Upper lobe of right lung (tissue), 1 donor: Measurements from ENCODE around the gene PC. TPM values are rescaled to one million over a fixed set of nuclear protein-coding genes. Genes with fewer than 3 reads are reported as not detected.
A peak's percentile ranks its signal among the peaks of the same experiment; 100 is the strongest.

Experiments used
- ATAC-seq: fragments of 200-7000 bp; cut with Tn5 transposase; one replicate; pipeline ENCODE4 v1.9.1; 2020; ENCODE audit warnings: mild to moderate bottlenecking, moderate library complexity
- DNase-seq: peaks from one replicate; pipeline ENCODE4 v3.0.0-alpha.2; 2020
- H3K27ac ChIP-seq: fragments of 200-600 bp; one replicate; pipeline ENCODE4 v1.8.0; 2022
- H3K27me3 ChIP-seq: fragments of 200-600 bp; one replicate; pipeline ENCODE4 v1.8.0; 2022; ENCODE audit warnings: mild to moderate bottlenecking
- H3K36me3 ChIP-seq: fragments of 200-600 bp; one replicate; pipeline ENCODE4 v1.8.0; 2022
- H3K4me1 ChIP-seq: fragments of 200-600 bp; one replicate; pipeline ENCODE4 v1.8.0; 2022
- H3K4me3 ChIP-seq: fragments of 200-600 bp; one replicate; pipeline ENCODE4 v1.8.0; 2022; ENCODE audit warnings: mild to moderate bottlenecking
- H3K9me3 ChIP-seq: fragments of 200-600 bp; one replicate; pipeline ENCODE4 v1.8.0; 2022
- intact Hi-C: fragments of 100-400 bp; cut with DNase I; formaldehyde crosslinking; loops from one replicate; pipeline ENCODE4 v1.11.0; 2022
- total RNA-seq: library from RNA; stranded (reverse); fragmentation: NEBNext Ultra II Directional; extraction: Animal tissue kit (Norgen Biotek cat#: 25700); gene quantifications from one replicate; pipeline ENCODE4 v1.2.1, GENCODE V29; 2021
- TF ChIP-seq, protein P1 (sequence below): fragments of 200-600 bp; IDR thresholded peaks from one replicate; pipeline ENCODE4 v1.8.0; 2022; ENCODE audit warnings: antibody characterized with exemption
- donor health status: DM: no; HTN: yes; CAD: no; lungs with severe emphysema.

The PC gene
- total RNA-seq, 1 donor from 2014 or later = 12.7 TPM

GRCh38 chr11:66889960-66890359 is 68.2 kb downstream of the PC start:
- DNase-seq = no peak
- no peak for ATAC-seq
- TF ChIP-seq, protein P1, sequence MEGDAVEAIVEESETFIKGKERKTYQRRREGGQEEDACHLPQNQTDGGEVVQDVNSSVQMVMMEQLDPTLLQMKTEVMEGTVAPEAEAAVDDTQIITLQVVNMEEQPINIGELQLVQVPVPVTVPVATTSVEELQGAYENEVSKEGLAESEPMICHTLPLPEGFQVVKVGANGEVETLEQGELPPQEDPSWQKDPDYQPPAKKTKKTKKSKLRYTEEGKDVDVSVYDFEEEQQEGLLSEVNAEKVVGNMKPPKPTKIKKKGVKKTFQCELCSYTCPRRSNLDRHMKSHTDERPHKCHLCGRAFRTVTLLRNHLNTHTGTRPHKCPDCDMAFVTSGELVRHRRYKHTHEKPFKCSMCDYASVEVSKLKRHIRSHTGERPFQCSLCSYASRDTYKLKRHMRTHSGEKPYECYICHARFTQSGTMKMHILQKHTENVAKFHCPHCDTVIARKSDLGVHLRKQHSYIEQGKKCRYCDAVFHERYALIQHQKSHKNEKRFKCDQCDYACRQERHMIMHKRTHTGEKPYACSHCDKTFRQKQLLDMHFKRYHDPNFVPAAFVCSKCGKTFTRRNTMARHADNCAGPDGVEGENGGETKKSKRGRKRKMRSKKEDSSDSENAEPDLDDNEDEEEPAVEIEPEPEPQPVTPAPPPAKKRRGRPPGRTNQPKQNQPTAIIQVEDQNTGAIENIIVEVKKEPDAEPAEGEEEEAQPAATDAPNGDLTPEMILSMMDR = no peak
- Histone ChIP-seq H3K9me3 (no peaks in the 10 kb centered on the region), H3K27me3 (no peaks in the 10 kb centered on the region), H3K27ac (no peak overlapping the region), H3K36me3 (no peaks in the 10 kb centered on the region), H3K4me1 (no peaks in the 10 kb centered on the region), H3K4me3 (no peak overlapping the region)
- intact Hi-C loops = no loop called here

GRCh38 chr11:66888282-66888681 is 69.9 kb downstream of the PC start:
- no peak for DNase-seq
- TF ChIP-seq, protein P1 = no peak
- no peaks in the 10 kb centered on the region for H3K4me1 ChIP-seq
- intact Hi-C loops = no loop called here
- H3K36me3 ChIP-seq = no peaks in the 10 kb centered on the region
- ATAC-seq = no peak
- no peak overlapping the region for H3K4me3 ChIP-seq
- no peaks in the 10 kb centered on the region for H3K27me3 ChIP-seq
- no peak overlapping the region for H3K27ac ChIP-seq
- no peaks in the 10 kb centered on the region for H3K9me3 ChIP-seq

DNA sequence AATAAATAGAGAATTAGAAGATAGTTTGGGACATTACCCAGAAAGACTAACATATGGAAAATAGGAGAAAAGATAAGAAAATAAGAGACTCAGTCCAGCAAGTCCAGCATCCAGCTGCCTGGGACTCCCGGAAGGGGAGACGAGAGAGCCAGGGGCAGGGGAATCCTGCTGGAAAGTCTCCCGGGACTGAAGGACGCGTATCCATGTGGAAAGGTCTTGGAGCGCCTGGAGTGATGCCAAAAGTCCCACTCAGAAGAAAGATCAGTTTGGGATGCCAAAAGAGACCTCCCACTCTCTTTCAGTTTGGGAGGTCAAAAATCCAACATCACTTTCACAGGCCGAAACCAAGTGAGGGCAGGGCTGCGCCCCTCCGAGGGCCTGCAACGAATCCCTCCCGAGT is 70.7 kb downstream of the PC start:
- intact Hi-C loops = no loop called here
- no peak for ATAC-seq
- TF ChIP-seq, protein P1 = no peak
- Histone ChIP-seq H3K27me3 (no peaks in the 10 kb centered on the region), H3K9me3 (no peaks in the 10 kb centered on the region), H3K27ac (no peak overlapping the region), H3K4me1 (no peaks in the 10 kb centered on the region), H3K36me3 (no peaks in the 10 kb centered on the region), H3K4me3 (no peak overlapping the region)
- no peak for DNase-seq

DNA sequence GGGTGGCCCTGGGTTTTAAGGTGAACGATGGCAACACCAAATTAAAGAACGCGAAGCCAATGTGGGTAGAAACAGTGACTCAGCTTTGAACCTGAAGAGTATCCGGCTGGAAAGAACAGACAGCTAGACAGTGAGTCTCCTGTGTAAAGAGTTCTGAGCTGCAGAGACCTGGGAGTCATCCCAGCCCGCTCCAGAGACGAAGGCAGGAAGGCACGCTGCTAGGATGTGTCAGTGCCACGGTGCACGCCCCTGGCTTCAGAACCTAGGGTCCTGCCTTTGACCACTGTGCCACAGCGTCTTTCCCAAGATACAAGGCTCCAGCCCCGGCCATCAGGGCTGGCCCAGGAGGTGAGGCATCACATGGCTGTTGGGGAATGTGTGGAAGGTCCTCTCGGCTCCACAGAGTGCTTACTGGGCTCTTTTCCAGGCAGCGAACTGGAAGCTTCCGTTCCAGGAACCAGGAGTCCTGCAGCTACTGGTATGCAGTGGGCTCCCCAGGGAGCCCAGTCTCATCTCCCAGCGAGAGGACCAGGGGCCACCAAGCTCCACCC is 71.4 kb downstream of the PC start:
- Histone ChIP-seq H3K36me3 (no peaks in the 10 kb centered on the region), H3K4me1 (no peaks in the 10 kb centered on the region), H3K27ac (no peak overlapping the region), H3K4me3 (no peak overlapping the region), H3K27me3 (no peaks in the 10 kb centered on the region), H3K9me3 (no peaks in the 10 kb centered on the region)
- intact Hi-C loops = no loop called here
- DNase-seq = no peak
- TF ChIP-seq, protein P1 = no peak
- peak; percentile 50 for ATAC-seq

- Histone ChIP-seq H3K36me3 (no peaks in the 10 kb centered on the region), H3K27ac (no peak overlapping the region), H3K9me3 (no peaks in the 10 kb centered on the region), H3K4me3 (no peak overlapping the region), H3K27me3 (no peaks in the 10 kb centered on the region), H3K4me1 (no peaks in the 10 kb centered on the region)
- TF ChIP-seq, protein P1 = no peak
- intact Hi-C loops = no loop called here
- no peak for DNase-seq
- no peak for ATAC-seq
Measured at GRCh38 chr11:66885950-66886440, 72.2 kb downstream of the PC start.

DNA sequence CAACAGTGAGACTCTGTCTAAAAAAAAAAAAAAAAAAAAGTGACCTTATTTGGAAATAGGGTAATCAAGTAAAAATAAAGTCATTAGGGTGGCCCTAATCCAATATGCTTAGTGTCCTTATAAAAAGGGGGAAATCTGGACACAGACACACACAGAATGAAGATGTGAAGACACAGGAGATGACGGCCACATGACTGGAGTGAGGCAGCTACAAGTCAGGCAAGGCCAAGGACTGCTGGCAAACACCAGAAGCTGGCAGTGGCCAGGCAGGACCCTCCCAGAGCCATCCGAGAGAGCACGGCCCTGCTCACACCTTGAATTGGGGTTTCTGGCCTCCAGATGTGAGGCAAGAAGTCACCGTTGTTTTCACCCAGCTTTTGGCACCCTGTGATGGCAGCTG is 72.7 kb downstream of the PC start:
- Histone ChIP-seq H3K27ac (no peak overlapping the region), H3K9me3 (no peaks in the 10 kb centered on the region), H3K27me3 (no peaks in the 10 kb centered on the region), H3K4me3 (no peak overlapping the region), H3K4me1 (no peaks in the 10 kb centered on the region), H3K36me3 (no peaks in the 10 kb centered on the region)
- intact Hi-C loops = no loop called here
- DNase-seq = no peak
- ATAC-seq = no peak
- TF ChIP-seq, protein P1 = no peak
